Effector memory CD4-positive, alpha-beta T cell (primary cell): Measurements from ENCODE around the gene ARAP1.

ENCODE experiments used
- DNase-seq, 3 donors: peaks; one replicate each; pipeline ENCODE4 v3.0.0-alpha.2; 2020
- H3K27ac ChIP-seq: 2 replicates; pipeline ENCODE4 v1.7.0; 2013; ENCODE audit warnings: mild to moderate bottlenecking, low read length, moderate library complexity; ENCODE audit not compliant: insufficient read depth, poor library complexity, severe bottlenecking
- H3K27me3 ChIP-seq: replicated peaks from 2 replicates; pipeline ENCODE4 v1.7.0; 2013; ENCODE audit warnings: mild to moderate bottlenecking, low read length; ENCODE audit not compliant: insufficient read depth, control insufficient read depth, poor library complexity, severe bottlenecking
- H3K36me3 ChIP-seq: 2 replicates; pipeline ENCODE4 v1.7.0; 2013; ENCODE audit warnings: mild to moderate bottlenecking, low read length, moderate library complexity; ENCODE audit not compliant: control insufficient read depth, insufficient read depth
- H3K4me1 ChIP-seq: 2 replicates; pipeline ENCODE4 v1.7.0; 2013; ENCODE audit warnings: low read length, mild to moderate bottlenecking; ENCODE audit not compliant: control insufficient read depth, insufficient read depth, poor library complexity, severe bottlenecking
- H3K4me3 ChIP-seq: 2 replicates; pipeline ENCODE4 v1.7.0; 2013; ENCODE audit warnings: low read length, low read depth, mild to moderate bottlenecking; ENCODE audit not compliant: insufficient read depth, poor library complexity, severe bottlenecking
- H3K9me3 ChIP-seq: 2 replicates; pipeline ENCODE4 v1.7.0; 2013; ENCODE audit warnings: mild to moderate bottlenecking, low read length, moderate library complexity; ENCODE audit not compliant: control insufficient read depth

ARAP1 gene

GRCh38 chr11:72676861-72677341 lies 75.3 kb downstream of the ARAP1 start:
- Histone ChIP-seq H3K36me3 (no peaks in the 10 kb centered on the region), H3K27ac (no peak overlapping the region), H3K27me3 (peaks cover 53% of the 10 kb centered on the region), H3K9me3 (no peaks in the 10 kb centered on the region), H3K4me3 (no peak overlapping the region), H3K4me1 (peaks cover 5% of the 10 kb centered on the region)
- DNase-seq, result peak in 2 of 3 donors; percentile 21 to 31

- Histone ChIP-seq H3K27ac (no peak overlapping the region), H3K9me3 (no peaks in the 10 kb centered on the region), H3K4me1 (peaks cover 5% of the 10 kb centered on the region), H3K4me3 (no peak overlapping the region), H3K27me3 (peaks cover 64% of the 10 kb centered on the region), H3K36me3 (no peaks in the 10 kb centered on the region)
- no peak for DNase-seq
These were observed 77.0 kb downstream of the ARAP1 start for GRCh38 chr11:72675221-72675620.

GRCh38 chr11:72673943-72674828 lies 78.0 kb downstream of the ARAP1 start, which contains the start of gene PDE2A:
Gene PDE2A (minus strand): TSS chr11:72674422. CDS start chr11:72674207, 215 bp downstream.
- Histone ChIP-seq H3K4me1 (peaks cover 5% of the 10 kb centered on the region), H3K27ac (no peak within 1 kb of the TSS), H3K36me3 (no peaks in the 10 kb centered on the region), H3K4me3 (no peak within 1 kb of the TSS), H3K27me3 (peaks cover 71% of the 10 kb centered on the region), H3K9me3 (no peaks in the 10 kb centered on the region)
- DNase-seq, result no peak

- Histone ChIP-seq H3K27me3 (peaks cover 71% of the 10 kb centered on the region), H3K9me3 (no peaks in the 10 kb centered on the region), H3K36me3 (no peaks in the 10 kb centered on the region), H3K27ac (no peak overlapping the region), H3K4me3 (no peak overlapping the region), H3K4me1 (peaks cover 5% of the 10 kb centered on the region)
- no peak for DNase-seq
These were observed 78.8 kb downstream of the ARAP1 start for GRCh38 chr11:72673284-72673942.

- Histone ChIP-seq H3K36me3 (no peaks in the 10 kb centered on the region), H3K4me3 (no peak overlapping the region), H3K9me3 (no peaks in the 10 kb centered on the region), H3K27me3 (peaks cover 76% of the 10 kb centered on the region), H3K4me1 (peaks cover 5% of the 10 kb centered on the region), H3K27ac (no peak overlapping the region)
- no peak for DNase-seq
These were observed 79.5 kb downstream of the ARAP1 start for GRCh38 chr11:72672597-72673238.

GRCh38 chr11:72671152-72672099 lies 80.8 kb downstream of the ARAP1 start:
- H3K27ac ChIP-seq, result no peak overlapping the region
- peaks cover 4% of the 10 kb centered on the region for H3K9me3 ChIP-seq
- H3K4me1 ChIP-seq, result no peaks in the 10 kb centered on the region
- no peak for DNase-seq
- no peaks in the 10 kb centered on the region for H3K36me3 ChIP-seq
- peaks cover 70% of the 10 kb centered on the region for H3K27me3 ChIP-seq
- H3K4me3 ChIP-seq, result no peak overlapping the region

- Histone ChIP-seq H3K27ac (no peak overlapping the region), H3K9me3 (peaks cover 4% of the 10 kb centered on the region), H3K27me3 (peaks cover 58% of the 10 kb centered on the region)
These were observed 82.2 kb downstream of the ARAP1 start for GRCh38 chr11:72670041-72670440.

GRCh38 chr11:72669527-72669926 lies 82.7 kb downstream of the ARAP1 start:
- peaks cover 4% of the 10 kb centered on the region for H3K9me3 ChIP-seq

More at GRCh38 chr11:72670041-72670440, 82.2 kb downstream of the ARAP1 start:
- H3K36me3 ChIP-seq, result no peaks in the 10 kb centered on the region
- H3K4me3 ChIP-seq, result no peak overlapping the region
- no peaks in the 10 kb centered on the region for H3K4me1 ChIP-seq
- DNase-seq, result no peak

More at GRCh38 chr11:72669527-72669926, 82.7 kb downstream of the ARAP1 start:
- Histone ChIP-seq H3K36me3 (no peaks in the 10 kb centered on the region), H3K4me1 (no peaks in the 10 kb centered on the region), H3K27ac (no peak overlapping the region), H3K4me3 (no peak overlapping the region), H3K27me3 (peaks cover 54% of the 10 kb centered on the region)
- DNase-seq, result no peak
